GM13976 (cell line): ENCODE measurements around the gene GNG7.
"Not testable (repeated sequence)": the region's sequence is repeated elsewhere in the genome, so short reads cannot be mapped to it uniquely, and the experiment has no call there.

ENCODE experiments used
- DNase-seq: peaks from one replicate; pipeline ENCODE4 v3.0.0; 2012; ENCODE audit warnings: low spot score
- in situ Hi-C: fragments of 300-500 bp; cut with MboI; formaldehyde crosslinking; loops from one replicate; pipeline ENCODE4 v1.12.0; 2022; ENCODE audit warnings: low sequenced_read_pairs, mixed read lengths, inconsistent platforms; ENCODE audit not compliant: unreplicated experiment
- TF ChIP-seq, protein P1 (sequence below): IDR thresholded peaks from 2 replicates; pipeline ENCODE4 v1.5.1; 2012; ENCODE audit warnings: borderline replicate concordance, mild to moderate bottlenecking; ENCODE audit not compliant: insufficient read depth; ENCODE audit errors: extremely low read depth, missing control alignments, control extremely low read depth

Gene GNG7

DNA sequence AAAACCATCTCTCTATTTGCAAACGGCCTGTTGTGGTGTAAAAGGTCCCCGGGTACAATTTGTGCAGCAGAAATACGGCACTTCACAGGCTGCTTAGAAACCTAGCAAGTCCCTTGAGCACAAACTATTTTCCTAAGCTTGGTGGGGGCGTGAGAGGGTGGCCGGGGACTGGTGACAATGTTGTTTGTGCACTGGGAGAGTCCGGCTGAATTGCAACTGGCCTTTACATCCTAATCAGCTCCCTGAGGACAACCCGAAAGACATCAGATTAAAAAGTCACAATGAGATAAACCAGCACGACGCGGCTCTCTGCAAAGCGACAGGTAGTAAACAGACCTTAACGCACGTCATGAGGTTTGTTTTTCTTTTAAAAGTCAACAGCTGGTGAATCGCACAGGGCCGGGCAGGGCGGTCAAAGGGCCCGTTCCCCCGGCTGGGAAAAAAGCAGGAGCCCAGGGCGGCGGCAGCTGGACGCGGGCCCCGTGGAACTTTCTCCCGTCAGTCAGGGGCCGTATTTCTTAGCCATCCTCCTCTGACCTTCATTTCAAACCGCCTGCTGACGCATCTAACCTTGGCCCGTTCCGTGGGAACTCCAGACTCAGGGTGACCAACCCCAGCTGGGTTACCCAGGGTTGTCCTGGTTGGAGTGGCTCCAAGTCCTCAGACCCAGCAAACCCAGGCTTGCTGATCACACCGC is 114.3 kb downstream of the GNG7 start:
- in situ Hi-C loops: no loop called here
- TF ChIP-seq, protein P1, sequence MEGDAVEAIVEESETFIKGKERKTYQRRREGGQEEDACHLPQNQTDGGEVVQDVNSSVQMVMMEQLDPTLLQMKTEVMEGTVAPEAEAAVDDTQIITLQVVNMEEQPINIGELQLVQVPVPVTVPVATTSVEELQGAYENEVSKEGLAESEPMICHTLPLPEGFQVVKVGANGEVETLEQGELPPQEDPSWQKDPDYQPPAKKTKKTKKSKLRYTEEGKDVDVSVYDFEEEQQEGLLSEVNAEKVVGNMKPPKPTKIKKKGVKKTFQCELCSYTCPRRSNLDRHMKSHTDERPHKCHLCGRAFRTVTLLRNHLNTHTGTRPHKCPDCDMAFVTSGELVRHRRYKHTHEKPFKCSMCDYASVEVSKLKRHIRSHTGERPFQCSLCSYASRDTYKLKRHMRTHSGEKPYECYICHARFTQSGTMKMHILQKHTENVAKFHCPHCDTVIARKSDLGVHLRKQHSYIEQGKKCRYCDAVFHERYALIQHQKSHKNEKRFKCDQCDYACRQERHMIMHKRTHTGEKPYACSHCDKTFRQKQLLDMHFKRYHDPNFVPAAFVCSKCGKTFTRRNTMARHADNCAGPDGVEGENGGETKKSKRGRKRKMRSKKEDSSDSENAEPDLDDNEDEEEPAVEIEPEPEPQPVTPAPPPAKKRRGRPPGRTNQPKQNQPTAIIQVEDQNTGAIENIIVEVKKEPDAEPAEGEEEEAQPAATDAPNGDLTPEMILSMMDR: no peak
- no peak for DNase-seq

DNA sequence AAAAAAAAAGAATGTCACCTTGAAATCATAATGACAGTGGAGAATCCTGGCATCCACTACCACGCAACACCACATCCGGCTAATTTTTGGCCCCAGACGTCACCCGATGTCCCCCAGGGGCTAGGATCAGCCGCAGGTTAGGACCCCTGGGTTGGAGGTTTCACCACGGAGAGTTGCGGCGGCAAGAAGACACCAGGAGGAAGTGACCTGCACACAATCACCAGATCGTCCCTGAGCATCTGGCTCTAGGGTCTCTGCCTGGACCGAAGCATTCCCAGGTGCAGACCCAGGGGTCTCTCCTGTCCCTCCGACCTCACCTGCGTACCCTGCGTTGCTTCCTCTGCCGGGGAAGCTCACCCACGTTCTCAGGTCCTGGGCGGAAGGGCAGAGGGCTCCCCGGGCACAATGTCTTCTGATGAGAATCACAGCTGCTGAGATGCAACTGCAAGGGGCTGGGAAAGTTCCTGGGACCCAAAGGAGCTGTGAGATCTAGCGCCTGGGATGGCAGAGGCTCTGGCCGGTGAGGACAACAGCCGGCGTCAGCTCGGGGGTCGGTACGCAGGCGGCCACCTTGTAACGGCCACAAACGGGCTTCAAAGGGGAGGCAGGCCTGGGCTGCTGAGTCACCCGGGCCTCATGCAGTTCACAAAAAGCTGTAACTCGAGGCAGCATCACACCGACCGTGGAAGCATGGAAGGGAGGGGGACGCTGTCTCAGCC is 115.3 kb downstream of the GNG7 start:
- in situ Hi-C loops: no loop called here
- TF ChIP-seq, protein P1: no peak
- no peak for DNase-seq

DNA sequence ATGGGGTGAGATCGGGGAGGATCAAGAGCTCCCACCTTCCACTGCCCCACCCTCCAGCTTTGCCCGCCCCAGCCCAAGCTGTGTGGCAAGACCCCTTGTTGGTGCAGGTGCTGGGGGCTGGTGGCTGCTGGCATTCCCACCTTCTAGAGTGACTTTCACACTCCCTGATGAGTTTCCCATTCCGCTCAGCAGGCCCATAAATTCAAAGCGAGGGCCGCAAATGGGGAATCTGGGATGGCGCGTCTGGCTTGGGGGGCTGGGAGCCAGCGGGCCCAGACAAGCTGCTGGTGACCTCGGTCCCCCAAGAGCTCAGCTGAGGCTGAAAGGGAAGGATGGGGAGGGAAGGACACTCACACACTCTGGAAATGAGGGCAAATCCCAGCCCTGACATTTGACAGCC is 116.3 kb downstream of the GNG7 start:
- in situ Hi-C loops: no loop called here
- TF ChIP-seq, protein P1: no peak
- DNase-seq: no peak

DNA sequence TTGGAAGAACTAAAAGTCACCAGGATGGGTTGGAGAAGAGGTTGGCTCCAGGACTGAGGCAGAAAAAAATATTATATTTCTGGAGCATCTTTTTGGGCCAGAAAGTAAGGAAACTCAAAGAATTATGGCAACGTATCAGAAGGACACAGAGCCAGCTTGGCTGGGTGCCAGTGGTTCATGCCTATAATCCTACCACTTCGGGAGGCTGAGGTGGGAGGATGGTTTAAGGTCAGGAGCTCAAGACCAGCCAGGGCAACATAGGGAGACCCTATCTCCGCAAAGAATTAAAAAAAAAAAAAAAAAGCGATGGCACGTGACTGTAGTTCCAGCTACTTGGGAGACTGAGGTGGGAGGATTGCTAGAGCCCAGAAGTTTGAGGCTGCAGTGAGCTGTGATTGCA is 118.5 kb downstream of the GNG7 start:
- in situ Hi-C loops: no loop called here
- DNase-seq: no peak
- TF ChIP-seq, protein P1: no peak

DNA sequence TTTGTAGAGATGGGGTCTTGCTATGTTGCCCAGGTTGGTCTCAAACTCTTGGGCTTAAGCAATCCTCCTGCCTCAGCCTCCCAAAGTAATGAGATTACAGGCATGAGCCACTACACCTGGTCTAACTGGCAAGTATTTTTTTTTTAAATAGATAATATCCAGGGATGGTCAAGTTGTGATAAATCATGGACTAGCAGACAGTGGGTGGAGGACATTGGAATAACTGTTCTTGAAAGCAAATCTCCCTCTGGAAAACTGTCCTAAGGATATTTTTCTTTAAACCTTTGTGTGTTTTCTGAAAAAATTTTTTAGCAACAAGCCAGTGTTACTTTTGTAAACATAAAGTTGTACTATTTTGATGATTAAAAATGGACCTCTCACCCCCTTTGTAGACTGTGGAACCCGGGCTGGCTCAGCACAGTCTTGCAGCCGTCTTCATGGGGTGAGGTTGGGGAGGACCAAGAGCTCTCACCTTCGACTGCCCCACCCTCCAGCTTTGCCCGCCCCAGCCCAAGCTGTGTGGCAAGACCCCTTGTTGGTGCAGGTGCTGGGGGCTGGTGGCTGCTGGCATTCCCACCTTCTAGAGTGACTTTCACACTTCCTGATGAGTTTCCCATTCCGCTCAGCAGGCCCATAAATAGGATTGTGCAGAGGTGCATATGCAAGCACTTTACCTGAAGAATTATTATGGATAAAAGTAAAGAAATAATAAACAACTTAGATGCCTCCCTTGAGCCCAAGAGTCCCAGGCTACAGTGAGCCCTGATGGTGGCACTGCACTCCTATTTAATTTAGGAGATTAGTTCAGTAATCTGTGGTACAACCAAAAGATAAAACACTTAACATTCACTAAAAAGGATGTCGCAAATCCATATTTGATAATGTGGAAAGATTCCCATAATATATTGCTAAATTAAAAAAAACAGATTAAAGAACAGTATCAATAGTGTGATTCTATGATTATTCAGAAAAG is 119.2 kb downstream of the GNG7 start:
- TF ChIP-seq, protein P1: no peak
- no peak for DNase-seq
- in situ Hi-C loops: no loop called here

DNA sequence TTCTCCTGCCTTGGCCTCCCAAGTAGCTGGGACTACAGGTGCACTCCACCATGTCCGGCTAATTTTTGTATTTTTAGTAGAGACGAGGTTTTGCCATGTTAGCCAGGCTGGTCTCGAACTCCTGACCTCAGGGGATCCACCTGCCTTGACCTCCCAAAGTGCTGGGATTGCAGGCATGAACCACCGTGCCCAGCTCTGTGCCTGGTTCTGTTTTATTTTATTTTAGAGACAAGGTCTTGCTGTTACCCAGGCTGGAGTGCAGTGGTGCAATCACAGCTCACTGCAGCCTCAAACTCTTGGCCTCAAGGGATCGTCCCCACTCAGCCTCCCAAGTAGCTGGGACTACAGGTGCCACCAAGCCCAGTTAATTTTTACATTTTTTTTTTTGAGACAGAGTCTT is 122.1 kb downstream of the GNG7 start:
- in situ Hi-C loops, DNase-seq: not testable (repeated sequence)
